Measurements from ENCODE around the gene UNC13C.

UNC13C gene

GRCh38 chr15:54518156-54518882 lies 540.1 kb downstream of the UNC13C start:
- ChIA-PET CTCF (no interaction called here), POLR2A (no interaction called here)
- Histone ChIP-seq H3K27ac (ENCODE audit: extremely low read depth, low read depth, low read length) (no peak overlapping the region), H3K4me3 (ENCODE audit: low read depth, low read length) (no peak overlapping the region), H3K4me1 (ENCODE audit: control insufficient read depth, insufficient read depth, low read length) (no peaks in the 10 kb centered on the region), H3K36me3 (ENCODE audit: control insufficient read depth in 2 of 2, insufficient read depth in 1 of 2, low read length in 2 of 2) (no peaks in the 10 kb centered on the region), H3K9me3 (ENCODE audit: control insufficient read depth, insufficient read depth, low read depth, low read length) (no peaks in the 10 kb centered on the region)
- TF ChIP-seq ZNF221 (tag by site-specific recombination; IDR thresholded peaks at IDR 0.05; ENCODE audit: borderline replicate concordance) (no peak), ZNF426 (tag by site-specific recombination; IDR thresholded peaks at IDR 0.05) (no peak), ZNF629 (tag by site-specific recombination; IDR thresholded peaks at IDR 0.05) (no peak), KLF8 (tag by site-specific recombination; IDR thresholded peaks at IDR 0.05) (no peak), ZNF560 (tag by site-specific recombination; IDR thresholded peaks at IDR 0.05; ENCODE audit: borderline replicate concordance) (no peak), ZNF37A (tag by site-specific recombination; IDR thresholded peaks at IDR 0.05) (no peak), ZNF311 (tag by site-specific recombination; IDR thresholded peaks at IDR 0.05; ENCODE audit: borderline replicate concordance) (no peak), ZNF621 (tag by site-specific recombination; IDR thresholded peaks at IDR 0.05) (no peak), ZSCAN16 (tag by site-specific recombination; IDR thresholded peaks at IDR 0.05) (no peak), ZNF10 (tag by site-specific recombination; IDR thresholded peaks at IDR 0.05) (no peak), ZNF768 (tag by site-specific recombination; IDR thresholded peaks at IDR 0.05) (no peak), ZNF341 (tag by site-specific recombination; IDR thresholded peaks at IDR 0.05; ENCODE audit: low read depth) (no peak), ZNF362 (tag by site-specific recombination; IDR thresholded peaks at IDR 0.05) (no peak)
- TF ChIP-seq, protein P1, sequence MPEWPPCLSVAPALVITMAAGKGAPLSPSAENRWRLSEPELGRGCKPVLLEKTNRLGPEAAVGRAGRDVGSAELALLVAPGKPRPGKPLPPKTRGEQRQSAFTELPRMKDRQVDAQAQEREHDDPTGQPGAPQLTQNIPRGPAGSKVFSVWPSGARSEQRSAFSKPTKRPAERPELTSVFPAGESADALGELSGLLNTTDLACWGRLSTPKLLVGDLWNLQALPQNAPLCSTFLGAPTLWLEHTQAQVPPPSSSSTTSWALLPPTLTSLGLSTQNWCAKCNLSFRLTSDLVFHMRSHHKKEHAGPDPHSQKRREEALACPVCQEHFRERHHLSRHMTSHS (tag by site-specific recombination; IDR thresholded peaks at IDR 0.05), result no peak
- TF ChIP-seq, protein P2, sequence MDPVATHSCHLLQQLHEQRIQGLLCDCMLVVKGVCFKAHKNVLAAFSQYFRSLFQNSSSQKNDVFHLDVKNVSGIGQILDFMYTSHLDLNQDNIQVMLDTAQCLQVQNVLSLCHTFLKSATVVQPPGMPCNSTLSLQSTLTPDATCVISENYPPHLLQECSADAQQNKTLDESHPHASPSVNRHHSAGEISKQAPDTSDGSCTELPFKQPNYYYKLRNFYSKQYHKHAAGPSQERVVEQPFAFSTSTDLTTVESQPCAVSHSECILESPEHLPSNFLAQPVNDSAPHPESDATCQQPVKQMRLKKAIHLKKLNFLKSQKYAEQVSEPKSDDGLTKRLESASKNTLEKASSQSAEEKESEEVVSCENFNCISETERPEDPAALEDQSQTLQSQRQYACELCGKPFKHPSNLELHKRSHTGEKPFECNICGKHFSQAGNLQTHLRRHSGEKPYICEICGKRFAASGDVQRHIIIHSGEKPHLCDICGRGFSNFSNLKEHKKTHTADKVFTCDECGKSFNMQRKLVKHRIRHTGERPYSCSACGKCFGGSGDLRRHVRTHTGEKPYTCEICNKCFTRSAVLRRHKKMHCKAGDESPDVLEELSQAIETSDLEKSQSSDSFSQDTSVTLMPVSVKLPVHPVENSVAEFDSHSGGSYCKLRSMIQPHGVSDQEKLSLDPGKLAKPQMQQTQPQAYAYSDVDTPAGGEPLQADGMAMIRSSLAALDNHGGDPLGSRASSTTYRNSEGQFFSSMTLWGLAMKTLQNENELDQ (tag by site-specific recombination; IDR thresholded peaks at IDR 0.05; ENCODE audit: low read depth), result no peak
- TF ChIP-seq, protein P3, sequence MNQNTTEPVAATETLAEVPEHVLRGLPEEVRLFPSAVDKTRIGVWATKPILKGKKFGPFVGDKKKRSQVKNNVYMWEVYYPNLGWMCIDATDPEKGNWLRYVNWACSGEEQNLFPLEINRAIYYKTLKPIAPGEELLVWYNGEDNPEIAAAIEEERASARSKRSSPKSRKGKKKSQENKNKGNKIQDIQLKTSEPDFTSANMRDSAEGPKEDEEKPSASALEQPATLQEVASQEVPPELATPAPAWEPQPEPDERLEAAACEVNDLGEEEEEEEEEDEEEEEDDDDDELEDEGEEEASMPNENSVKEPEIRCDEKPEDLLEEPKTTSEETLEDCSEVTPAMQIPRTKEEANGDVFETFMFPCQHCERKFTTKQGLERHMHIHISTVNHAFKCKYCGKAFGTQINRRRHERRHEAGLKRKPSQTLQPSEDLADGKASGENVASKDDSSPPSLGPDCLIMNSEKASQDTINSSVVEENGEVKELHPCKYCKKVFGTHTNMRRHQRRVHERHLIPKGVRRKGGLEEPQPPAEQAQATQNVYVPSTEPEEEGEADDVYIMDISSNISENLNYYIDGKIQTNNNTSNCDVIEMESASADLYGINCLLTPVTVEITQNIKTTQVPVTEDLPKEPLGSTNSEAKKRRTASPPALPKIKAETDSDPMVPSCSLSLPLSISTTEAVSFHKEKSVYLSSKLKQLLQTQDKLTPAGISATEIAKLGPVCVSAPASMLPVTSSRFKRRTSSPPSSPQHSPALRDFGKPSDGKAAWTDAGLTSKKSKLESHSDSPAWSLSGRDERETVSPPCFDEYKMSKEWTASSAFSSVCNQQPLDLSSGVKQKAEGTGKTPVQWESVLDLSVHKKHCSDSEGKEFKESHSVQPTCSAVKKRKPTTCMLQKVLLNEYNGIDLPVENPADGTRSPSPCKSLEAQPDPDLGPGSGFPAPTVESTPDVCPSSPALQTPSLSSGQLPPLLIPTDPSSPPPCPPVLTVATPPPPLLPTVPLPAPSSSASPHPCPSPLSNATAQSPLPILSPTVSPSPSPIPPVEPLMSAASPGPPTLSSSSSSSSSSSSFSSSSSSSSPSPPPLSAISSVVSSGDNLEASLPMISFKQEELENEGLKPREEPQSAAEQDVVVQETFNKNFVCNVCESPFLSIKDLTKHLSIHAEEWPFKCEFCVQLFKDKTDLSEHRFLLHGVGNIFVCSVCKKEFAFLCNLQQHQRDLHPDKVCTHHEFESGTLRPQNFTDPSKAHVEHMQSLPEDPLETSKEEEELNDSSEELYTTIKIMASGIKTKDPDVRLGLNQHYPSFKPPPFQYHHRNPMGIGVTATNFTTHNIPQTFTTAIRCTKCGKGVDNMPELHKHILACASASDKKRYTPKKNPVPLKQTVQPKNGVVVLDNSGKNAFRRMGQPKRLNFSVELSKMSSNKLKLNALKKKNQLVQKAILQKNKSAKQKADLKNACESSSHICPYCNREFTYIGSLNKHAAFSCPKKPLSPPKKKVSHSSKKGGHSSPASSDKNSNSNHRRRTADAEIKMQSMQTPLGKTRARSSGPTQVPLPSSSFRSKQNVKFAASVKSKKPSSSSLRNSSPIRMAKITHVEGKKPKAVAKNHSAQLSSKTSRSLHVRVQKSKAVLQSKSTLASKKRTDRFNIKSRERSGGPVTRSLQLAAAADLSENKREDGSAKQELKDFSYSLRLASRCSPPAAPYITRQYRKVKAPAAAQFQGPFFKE (tag by site-specific recombination; IDR thresholded peaks at IDR 0.05; ENCODE audit: borderline replicate concordance), result no peak
- TF ChIP-seq, protein P4, sequence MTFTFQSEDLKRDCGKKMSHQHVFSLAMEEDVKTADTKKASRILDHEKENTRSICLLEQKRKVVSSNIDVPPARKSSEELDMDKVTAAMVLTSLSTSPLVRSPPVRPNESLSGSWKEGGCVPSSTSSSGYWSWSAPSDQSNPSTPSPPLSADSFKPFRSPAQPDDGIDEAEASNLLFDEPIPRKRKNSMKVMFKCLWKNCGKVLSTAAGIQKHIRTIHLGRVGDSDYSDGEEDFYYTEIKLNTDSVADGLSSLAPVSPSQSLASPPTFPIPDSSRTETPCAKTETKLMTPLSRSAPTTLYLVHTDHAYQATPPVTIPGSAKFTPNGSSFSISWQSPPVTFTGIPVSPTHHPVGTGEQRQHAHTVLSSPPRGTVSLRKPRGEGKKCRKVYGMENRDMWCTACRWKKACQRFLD (tag by site-specific recombination; IDR thresholded peaks at IDR 0.05), result no peak

Measured in HEK293 (cell line).